ENCODE data around the gene NPIPB8.
"Not testable (repeated sequence)": the region's sequence is repeated elsewhere in the genome, so short reads cannot be mapped to it uniquely, and the experiment has no call there.

The NPIPB8 gene

DNA sequence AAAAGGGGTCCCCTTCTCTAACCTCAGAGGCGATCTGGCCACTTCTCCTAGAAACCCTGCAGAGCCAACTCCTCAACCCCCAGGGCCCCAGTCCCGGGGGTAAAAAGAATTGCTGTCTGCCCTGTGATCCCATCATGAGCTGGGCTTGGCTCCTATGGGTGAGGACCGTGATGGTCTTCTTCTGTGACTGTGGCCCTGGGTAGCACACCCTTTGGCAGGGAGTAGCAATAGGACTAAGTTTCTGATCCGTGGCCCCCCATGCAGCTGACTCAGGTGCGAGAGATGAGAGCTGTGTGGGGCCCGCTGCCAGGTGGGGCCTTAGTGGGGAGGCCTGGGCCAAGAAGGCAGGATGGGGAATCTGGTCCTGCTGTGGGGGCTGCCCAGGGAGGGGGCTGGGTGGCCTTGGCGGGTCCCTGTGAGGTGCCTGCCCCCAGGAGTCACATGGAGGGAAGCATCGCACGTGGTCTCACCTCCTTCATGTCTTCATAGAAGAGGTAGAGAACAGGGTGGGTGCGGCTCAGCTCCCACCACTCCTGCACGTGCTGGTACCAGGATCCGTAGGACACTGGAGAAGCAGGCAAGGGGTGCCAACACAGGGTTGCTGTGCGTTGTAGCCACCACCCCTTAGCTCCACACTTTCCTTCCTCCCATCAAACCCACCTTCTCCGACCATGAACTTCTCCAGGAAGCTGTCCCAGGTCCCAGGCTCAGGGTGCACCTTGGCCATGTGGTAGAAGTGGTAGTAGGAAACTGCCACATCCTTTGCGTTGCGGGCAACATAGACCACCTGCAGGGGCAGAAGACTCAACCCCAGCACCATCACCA, 31.4 kb upstream of the NPIPB8 start:
- no peak for DNase-seq (ENCODE audit: low spot score)
- FAIRE-seq, result no peak

DNA sequence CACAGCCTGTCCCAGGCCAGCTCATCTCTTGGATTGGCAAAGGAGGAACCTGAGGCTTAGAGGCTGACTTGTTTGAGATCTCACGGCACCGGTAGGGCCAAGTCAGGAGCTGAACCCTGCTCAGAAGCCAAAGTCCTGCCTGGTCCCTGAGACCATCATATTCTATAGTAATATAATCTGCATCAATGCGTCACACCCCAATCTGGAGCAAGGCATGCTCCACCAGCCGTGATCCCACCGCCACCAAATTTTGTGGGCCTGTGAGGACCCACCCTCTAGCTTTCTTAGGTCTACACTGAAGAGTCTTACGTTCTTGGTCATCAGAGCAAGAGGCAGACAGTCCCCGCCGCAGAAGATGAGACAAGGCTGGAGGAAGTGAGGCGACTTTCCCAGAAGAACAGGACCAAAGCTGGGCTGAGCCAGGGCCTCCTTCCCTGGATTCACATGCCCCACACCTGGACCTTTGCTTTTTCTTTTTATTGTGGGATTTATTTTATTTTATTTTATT, 30.7 kb upstream of the NPIPB8 start:
- DNase-seq (ENCODE audit: low spot score) (no peak), FAIRE-seq (no peak)

DNA sequence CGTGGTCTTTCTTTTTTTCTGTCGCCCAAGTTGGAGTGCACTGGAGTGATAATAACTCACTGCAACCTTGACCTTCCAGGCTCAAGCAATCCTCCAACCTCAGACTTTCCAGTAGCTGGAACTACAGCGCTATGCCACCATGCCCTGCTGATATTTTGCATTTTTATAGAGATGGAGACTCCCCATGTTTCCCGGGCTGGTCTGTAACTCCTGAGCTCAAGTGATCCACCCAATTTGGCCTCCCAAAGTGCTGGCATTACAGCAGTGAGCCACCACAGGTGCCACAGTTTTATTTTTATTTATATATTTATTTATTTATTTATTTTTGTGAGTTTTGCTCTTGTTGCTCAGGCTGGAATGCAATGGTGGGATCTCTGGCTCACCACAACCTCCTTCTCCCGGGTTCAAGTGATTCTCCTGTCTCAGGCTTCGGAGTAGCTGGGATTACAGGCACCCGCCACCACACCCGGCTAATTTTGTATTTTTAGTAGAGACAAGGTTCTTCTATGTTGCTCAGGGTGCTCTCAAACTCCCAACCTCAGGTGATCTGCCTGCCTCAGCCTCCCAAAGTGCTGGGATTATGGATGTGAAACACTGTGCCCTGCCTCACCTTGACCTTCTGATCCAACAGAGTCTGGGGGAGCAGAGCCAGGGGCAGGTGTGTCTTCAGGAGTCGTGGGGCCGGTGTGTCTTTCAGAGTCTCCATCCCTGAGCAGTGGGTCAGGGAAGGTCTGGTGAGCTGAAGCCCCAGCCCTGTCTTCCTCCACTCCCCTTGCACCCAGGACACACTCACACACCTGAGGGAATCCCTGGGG, 30.0 kb upstream of the NPIPB8 start:
- not testable (repeated sequence) for FAIRE-seq; DNase-seq (ENCODE audit: low spot score)

GRCh38 chr16:28608496-28608808, 29.4 kb upstream of the NPIPB8 start:
- not testable (repeated sequence) for DNase-seq (ENCODE audit: low spot score); FAIRE-seq

GRCh38 chr16:28608867-28609596, 28.8 kb upstream of the NPIPB8 start:
- FAIRE-seq; DNase-seq (ENCODE audit: low spot score): not testable (repeated sequence)

GRCh38 chr16:28609631-28610594, 28.0 kb upstream of the NPIPB8 start, which contains the start of gene SULT1A1:
TSS of gene SULT1A1 (minus strand) at chr16:28610044. CDS start at chr16:28608855, 1,189 bp downstream.
- FAIRE-seq, result no peak

DNA sequence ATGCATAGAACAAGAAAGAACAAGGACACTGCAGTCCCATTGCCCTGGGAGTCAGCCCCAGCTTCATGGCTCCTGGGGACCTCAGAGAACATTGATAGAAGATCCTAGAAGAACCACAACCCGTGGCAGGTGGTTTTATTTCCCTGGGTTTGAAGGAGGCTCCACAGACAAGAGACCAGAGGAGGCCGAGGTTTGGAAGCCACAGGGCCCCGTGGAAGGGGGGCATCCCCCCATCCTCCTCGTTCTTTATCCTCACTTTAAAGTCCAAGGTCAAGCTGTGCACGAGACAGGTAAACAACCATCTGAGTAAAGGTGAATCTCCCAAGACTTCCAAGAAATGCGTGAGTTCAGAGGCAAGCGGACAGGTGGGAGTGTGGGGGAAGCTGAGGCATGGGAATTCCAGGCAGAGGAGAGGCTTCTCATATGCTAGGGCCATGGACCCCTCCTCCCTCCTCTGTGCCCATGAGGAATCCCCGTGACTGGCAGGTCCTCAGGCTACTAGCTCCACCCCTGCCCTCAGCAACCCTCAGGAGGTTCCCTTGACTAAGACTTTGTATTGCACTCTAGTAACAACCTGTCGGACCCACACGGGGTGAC, 27.2 kb upstream of the NPIPB8 start:
- DNase-seq (ENCODE audit: low spot score) (no peak), FAIRE-seq (no peak)

More at GRCh38 chr16:28609631-28610594, 28.0 kb upstream of the NPIPB8 start, which contains the start of gene SULT1A1:
- DNase-seq (ENCODE audit: low spot score), result no peak

DNA sequence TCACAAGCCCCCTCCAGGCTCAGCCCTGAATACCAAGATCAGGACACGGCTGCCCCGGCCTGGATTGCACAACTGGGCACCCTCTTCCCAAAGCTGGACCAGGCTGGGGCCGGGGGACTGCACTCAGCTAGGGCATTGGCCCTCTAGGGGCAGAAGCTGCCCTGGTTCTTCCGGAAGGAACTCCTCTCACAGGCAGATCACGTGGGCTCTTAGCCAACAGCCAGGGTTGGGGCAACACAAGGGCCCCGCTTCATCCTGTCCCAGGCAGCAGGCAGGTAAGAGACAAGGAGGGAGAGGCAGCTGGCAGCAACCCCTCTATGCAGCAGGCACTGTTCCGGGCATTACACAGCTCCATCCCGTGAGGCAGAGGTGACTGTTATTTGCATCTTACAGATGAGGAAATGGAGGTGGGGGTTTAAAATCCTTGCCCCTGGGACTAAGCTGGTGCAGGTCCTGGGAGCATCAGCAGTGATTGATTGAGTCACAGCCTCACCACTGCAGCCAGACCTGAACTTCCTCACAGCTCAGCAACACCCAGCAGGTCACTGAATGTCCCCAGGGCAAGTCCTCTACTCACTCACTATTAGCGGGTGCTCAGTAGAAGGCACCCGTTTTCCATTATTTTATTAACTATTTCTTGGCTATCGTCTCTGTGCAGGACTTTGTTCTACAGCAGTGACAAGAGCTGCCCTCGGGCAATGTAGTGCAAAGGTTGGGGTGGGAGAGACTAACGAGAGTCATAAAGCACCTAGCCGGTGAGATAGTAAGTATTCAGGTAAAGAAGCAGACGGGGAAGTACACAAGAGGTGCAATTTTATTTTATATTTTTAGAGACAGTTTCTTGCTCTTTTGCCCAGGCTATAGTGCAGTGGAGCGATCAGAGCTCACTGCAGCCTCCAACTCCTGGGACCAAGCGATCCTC, 25.2 kb upstream of the NPIPB8 start:
- not testable (repeated sequence) for FAIRE-seq; DNase-seq (ENCODE audit: low spot score)

DNA sequence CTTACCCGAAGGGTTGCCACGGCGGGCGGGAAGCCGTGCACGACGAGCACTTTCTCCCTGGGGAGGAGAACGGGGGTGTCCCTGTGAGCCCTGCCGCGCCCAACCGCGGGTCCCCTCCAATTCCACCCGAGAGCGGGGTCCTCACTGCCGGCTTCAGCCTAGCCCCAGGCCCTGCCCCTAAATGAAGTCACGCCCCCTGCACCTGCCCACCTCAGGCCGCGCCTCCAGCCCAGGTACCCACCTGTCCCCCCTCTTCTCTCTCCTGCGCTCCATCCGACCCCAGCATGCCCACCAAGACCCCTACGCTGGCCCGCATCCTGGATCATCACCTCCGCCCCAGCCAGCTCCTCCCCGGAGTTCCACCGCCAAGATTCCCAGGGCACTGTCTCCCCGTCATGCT, 24.0 kb upstream of the NPIPB8 start:
- not testable (repeated sequence) for DNase-seq (ENCODE audit: low spot score); FAIRE-seq

GRCh38 chr16:28614561-28614960, 23.3 kb upstream of the NPIPB8 start:
- FAIRE-seq; DNase-seq (ENCODE audit: low spot score): not testable (repeated sequence)

- DNase-seq (ENCODE audit: low spot score); FAIRE-seq: not testable (repeated sequence)
These were observed 22.2 kb upstream of the NPIPB8 start for GRCh38 chr16:28615486-28616223.

DNA sequence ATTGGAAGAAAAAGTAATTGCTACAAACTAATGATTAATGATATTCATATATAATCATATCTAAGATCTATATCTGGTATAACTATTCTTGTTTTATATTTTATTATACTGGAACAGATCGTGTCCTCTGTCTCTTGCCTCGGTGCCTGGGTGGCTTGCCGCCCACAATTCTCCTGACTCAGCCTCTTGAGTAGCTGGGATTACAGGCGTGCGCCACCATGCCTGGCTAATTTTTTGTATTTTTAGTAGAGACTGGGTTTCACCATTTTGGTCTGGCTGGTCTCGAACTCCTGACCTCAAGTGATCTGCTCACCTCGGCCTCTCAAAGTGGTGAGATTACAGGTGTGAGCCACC, 21.7 kb upstream of the NPIPB8 start:
- not testable (repeated sequence) for DNase-seq (ENCODE audit: low spot score); FAIRE-seq

GRCh38 chr16:28616636-28617035, 21.2 kb upstream of the NPIPB8 start:
- DNase-seq (ENCODE audit: low spot score), result no peak
- FAIRE-seq, result no peak

GRCh38 chr16:28617874-28618273, 20.0 kb upstream of the NPIPB8 start:
- no peak for DNase-seq (ENCODE audit: low spot score)
- FAIRE-seq, result no peak

DNA sequence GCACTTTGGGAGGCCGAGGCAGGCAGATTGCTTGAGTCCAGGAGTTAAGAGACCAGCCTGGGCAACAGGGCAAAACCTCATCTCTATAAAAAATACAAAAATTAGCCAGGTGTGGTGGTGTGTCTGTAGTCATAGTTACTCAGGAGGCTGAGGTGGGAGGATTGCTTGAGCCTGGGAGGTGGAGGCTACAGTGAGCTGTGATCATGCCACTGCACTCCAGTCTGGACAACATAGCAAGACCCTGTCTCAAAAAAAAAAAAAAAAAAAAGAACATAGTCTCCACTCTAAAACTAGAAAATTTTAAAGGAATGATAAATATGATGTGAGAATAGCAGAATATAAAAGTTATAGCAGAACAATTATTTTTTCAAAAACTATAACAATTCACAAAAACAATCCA, 17.5 kb upstream of the NPIPB8 start:
- DNase-seq (ENCODE audit: low spot score); FAIRE-seq: not testable (repeated sequence)

DNA sequence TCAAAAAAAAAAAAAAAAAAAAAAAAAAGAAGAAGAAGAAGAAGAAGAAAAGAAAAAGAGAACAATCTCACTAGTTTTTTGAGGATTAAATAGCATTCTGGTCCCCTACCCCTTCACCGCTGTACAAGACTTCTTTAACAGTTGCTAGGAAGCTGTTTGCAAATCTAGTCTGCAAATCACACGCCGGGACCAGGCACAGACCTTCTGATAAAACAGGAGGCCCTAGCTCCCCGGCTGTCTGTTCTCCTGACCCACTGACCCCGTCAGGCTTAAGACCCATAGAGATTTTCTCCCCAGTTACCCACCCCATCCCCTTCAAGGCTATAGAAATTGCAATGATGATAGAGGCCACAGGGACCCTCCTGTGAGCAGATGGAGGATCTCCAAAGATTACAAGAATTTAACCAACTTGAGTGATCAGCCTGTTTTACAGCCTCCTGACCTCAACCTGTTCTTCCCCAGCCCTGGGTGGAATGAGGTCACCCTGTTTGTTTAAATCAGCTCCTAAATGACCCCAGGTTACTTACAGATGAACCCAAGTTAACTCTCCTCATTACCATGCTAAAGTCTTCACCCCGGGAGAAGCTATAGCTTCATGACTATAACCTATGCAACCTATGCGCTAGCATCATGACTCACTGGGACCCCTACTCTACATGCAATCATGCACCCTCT, 16.2 kb upstream of the NPIPB8 start:
- no peak for FAIRE-seq
- no peak for DNase-seq (ENCODE audit: low spot score)

DNA sequence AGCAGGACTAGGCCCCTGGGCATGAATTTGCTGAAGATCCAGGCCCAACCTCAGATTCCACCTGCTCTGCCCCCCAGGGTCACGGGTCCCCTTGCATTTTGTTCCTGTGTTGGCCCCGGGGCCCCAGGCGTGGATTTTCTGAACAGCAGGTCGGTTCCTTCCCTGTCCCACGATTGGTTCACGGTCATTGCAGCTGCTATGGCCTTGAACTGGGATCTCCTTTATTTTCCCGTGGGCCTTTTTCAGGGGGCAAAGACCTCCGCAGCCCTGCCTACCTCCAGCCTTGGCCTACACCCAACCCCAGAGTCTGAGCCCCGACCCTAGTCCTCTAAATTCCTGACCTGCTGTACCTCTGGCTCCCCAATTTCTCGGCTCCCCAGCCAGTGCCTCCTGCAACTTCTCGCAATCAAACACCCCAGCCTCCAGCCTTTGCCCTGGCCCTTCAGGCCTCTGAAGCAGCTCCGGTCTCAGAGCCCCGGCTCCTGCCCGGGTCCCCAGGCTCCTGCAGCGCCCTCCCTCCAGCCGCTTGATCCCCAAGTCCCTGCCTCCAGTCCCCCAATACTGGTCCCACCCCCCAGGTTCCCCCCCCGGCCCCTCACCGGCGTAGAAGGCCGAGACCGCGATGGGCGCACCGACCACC, 15.2 kb upstream of the NPIPB8 start:
- not testable (repeated sequence) for DNase-seq (ENCODE audit: low spot score); FAIRE-seq
